Astrocyte (in vitro differentiated cells and primary cell): ENCODE results near the gene GMCL2. TPM values are rescaled to one million over a fixed set of nuclear protein-coding genes. Genes with fewer than 3 reads are reported as not detected.

Source experiments
- DNase-seq: peaks from one replicate; pipeline ENCODE4 v3.0.0-alpha.2; 2010; ENCODE audit warnings: low read depth
- FAIRE-seq: peaks from 2 replicates; lab custom pipeline; 2011; peaks lifted over from hg19 to GRCh38; lab: Jason Lieb, UNC
- H2AFZ ChIP-seq: 2 replicates; pipeline ENCODE4 v1.6.0; 2012; ENCODE audit warnings: low read depth, low read length, inconsistent platforms
- H3K27ac ChIP-seq: 2 replicates; pipeline ENCODE4 v1.5.1; 2011; ENCODE audit warnings: low read depth, low read length, inconsistent platforms
- H3K27me3 ChIP-seq: 2 replicates; pipeline ENCODE4 v1.6.0; 2011; ENCODE audit warnings: low read length, inconsistent platforms; ENCODE audit not compliant: insufficient read depth
- H3K36me3 ChIP-seq: 2 replicates; pipeline ENCODE4 v1.5.1; 2011; ENCODE audit warnings: low read length, inconsistent platforms; ENCODE audit not compliant: insufficient read depth
- H3K4me1 ChIP-seq: 2 replicates; pipeline ENCODE4 v1.5.1; 2011; ENCODE audit warnings: low read length, inconsistent platforms; ENCODE audit not compliant: insufficient read depth
- H3K4me2 ChIP-seq: 2 replicates; pipeline ENCODE4 v1.6.0; 2012; ENCODE audit warnings: low read length, inconsistent platforms
- H3K4me3 ChIP-seq: 2 replicates; pipeline ENCODE4 v1.5.1; 2011; ENCODE audit warnings: low read depth, mild to moderate bottlenecking, low read length, inconsistent platforms; ENCODE audit not compliant: insufficient read depth
- H3K79me2 ChIP-seq: 2 replicates; pipeline ENCODE4 v1.6.0; 2012; ENCODE audit warnings: mild to moderate bottlenecking, low read length, inconsistent platforms; ENCODE audit not compliant: insufficient read depth
- H3K9ac ChIP-seq: 2 replicates; pipeline ENCODE4 v1.6.0; 2012; ENCODE audit warnings: mild to moderate bottlenecking, low read length, inconsistent platforms
- H3K9me3 ChIP-seq: 2 replicates; pipeline ENCODE4 v1.5.1; 2012; ENCODE audit warnings: low read depth, mild to moderate bottlenecking, low read length, inconsistent platforms; ENCODE audit not compliant: insufficient read depth
- H4K20me1 ChIP-seq: 2 replicates; pipeline ENCODE4 v1.6.0; 2012; ENCODE audit warnings: low read length, inconsistent platforms; ENCODE audit not compliant: insufficient read depth
- H3K27ac Mint-ChIP-seq: one replicate; pipeline ENCODE4 v1.8.0; 2021; ENCODE audit warnings: mild to moderate bottlenecking, mixed read lengths; ENCODE audit not compliant: unreplicated experiment
- H3K27me3 Mint-ChIP-seq: one replicate; pipeline ENCODE4 v1.8.0; 2021; ENCODE audit warnings: low read depth, mixed read lengths; ENCODE audit not compliant: unreplicated experiment
- H3K36me3 Mint-ChIP-seq: one replicate; pipeline ENCODE4 v1.8.0; 2021; ENCODE audit warnings: low read depth, mixed read lengths; ENCODE audit not compliant: unreplicated experiment
- H3K4me1 Mint-ChIP-seq: one replicate; pipeline ENCODE4 v1.8.0; 2021; ENCODE audit warnings: low read depth, mixed read lengths; ENCODE audit not compliant: unreplicated experiment
- H3K4me3 Mint-ChIP-seq: one replicate; pipeline ENCODE4 v1.8.0; 2021; ENCODE audit warnings: mild to moderate bottlenecking, moderate library complexity, mixed read lengths; ENCODE audit not compliant: unreplicated experiment
- H3K9me3 Mint-ChIP-seq: one replicate; pipeline ENCODE4 v1.8.0; 2021; ENCODE audit warnings: mild to moderate bottlenecking, mixed read lengths; ENCODE audit not compliant: unreplicated experiment
- CTCF ChIP-seq: IDR thresholded peaks from 2 replicates; pipeline ENCODE4 v1.5.1; 2011; ENCODE audit warnings: low read depth, mild to moderate bottlenecking, inconsistent platforms, low read length, moderate library complexity; ENCODE audit not compliant: insufficient read depth
- EZH2 ChIP-seq: IDR thresholded peaks from 2 replicates; pipeline ENCODE4 v1.6.1; 2012; ENCODE audit warnings: mild to moderate bottlenecking, low read length, inconsistent platforms; ENCODE audit not compliant: insufficient read depth
- total RNA-seq: library from RNA; stranded (reverse); gene quantifications from 2 replicates; pipeline ENCODE4 v1.2.1, GENCODE V29; 2021

The GMCL2 gene
- total RNA-seq, 1 donor from 2014 or later = not detected

GRCh38 chr5:178228609-178229008, 41.4 kb upstream of the GMCL2 start:
- H3K27ac Mint-ChIP-seq = no peak overlapping the region
- Histone ChIP-seq H3K9ac (no peak overlapping the region), H3K4me1 (peaks cover 26% of the 10 kb centered on the region), H3K27me3 (no peaks in the 10 kb centered on the region), H4K20me1 (peaks cover 60% of the 10 kb centered on the region), H2AFZ (no peak overlapping the region), H3K36me3 (peaks cover 21% of the 10 kb centered on the region), H3K9me3 (peaks cover 8% of the 10 kb centered on the region), H3K4me3 (no peak overlapping the region), H3K79me2 (peaks cover 47% of the 10 kb centered on the region), H3K27ac (no peak overlapping the region), H3K4me2 (no peak overlapping the region)
- no peaks in the 10 kb centered on the region for H3K27me3 Mint-ChIP-seq
- peaks cover 18% of the 10 kb centered on the region for H3K4me1 Mint-ChIP-seq
- no peak for TF ChIP-seq EZH2
- no peak for TF ChIP-seq CTCF
- H3K9me3 Mint-ChIP-seq = peaks cover 16% of the 10 kb centered on the region
- no peak for DNase-seq
- H3K36me3 Mint-ChIP-seq = peaks cover 43% of the 10 kb centered on the region
- H3K4me3 Mint-ChIP-seq = no peak overlapping the region
- no peak for FAIRE-seq

GRCh38 chr5:178227929-178228328, 40.8 kb upstream of the GMCL2 start:
- Mint-ChIP-seq H3K9me3 (peaks cover 16% of the 10 kb centered on the region), H3K4me1 (peaks cover 22% of the 10 kb centered on the region), H3K4me3 (no peak overlapping the region), H3K27me3 (no peaks in the 10 kb centered on the region), H3K27ac (peak overlapping the region; percentile 23), H3K36me3 (peaks cover 46% of the 10 kb centered on the region)
- no peak overlapping the region for H3K4me3 ChIP-seq
- no peak for TF ChIP-seq EZH2
- no peak for TF ChIP-seq CTCF
- H3K79me2 ChIP-seq = peaks cover 50% of the 10 kb centered on the region
- H3K27ac ChIP-seq = no peak overlapping the region
- no peaks in the 10 kb centered on the region for H3K27me3 ChIP-seq
- peaks cover 24% of the 10 kb centered on the region for H3K4me1 ChIP-seq
- no peak overlapping the region for H3K4me2 ChIP-seq
- peaks cover 21% of the 10 kb centered on the region for H3K36me3 ChIP-seq
- FAIRE-seq (no peak), DNase-seq (no peak)
- H4K20me1 ChIP-seq = peaks cover 67% of the 10 kb centered on the region
- no peak overlapping the region for H3K9ac ChIP-seq
- H3K9me3 ChIP-seq = peaks cover 8% of the 10 kb centered on the region
- H2AFZ ChIP-seq = no peak overlapping the region

- Histone ChIP-seq H3K27me3 (no peaks in the 10 kb centered on the region), H3K4me1 (peaks cover 20% of the 10 kb centered on the region), H3K36me3 (peaks cover 21% of the 10 kb centered on the region), H3K4me2 (no peak overlapping the region), H3K4me3 (no peak overlapping the region), H2AFZ (no peak overlapping the region), H3K27ac (no peak overlapping the region), H3K79me2 (peaks cover 50% of the 10 kb centered on the region), H3K9ac (no peak overlapping the region), H3K9me3 (peaks cover 8% of the 10 kb centered on the region), H4K20me1 (peaks cover 73% of the 10 kb centered on the region)
- FAIRE-seq (no peak), DNase-seq (peak; percentile 44)
- Mint-ChIP-seq H3K4me1 (peaks cover 23% of the 10 kb centered on the region), H3K27me3 (no peaks in the 10 kb centered on the region), H3K36me3 (peaks cover 46% of the 10 kb centered on the region), H3K27ac (peak overlapping the region; percentile 48), H3K9me3 (peaks cover 16% of the 10 kb centered on the region), H3K4me3 (no peak overlapping the region)
- TF ChIP-seq CTCF (no peak), EZH2 (no peak)
These were observed 40.0 kb upstream of the GMCL2 start for GRCh38 chr5:178227138-178227659.
